NCI-H1436 (cell line): Measurements from ENCODE around the gene NET1.
"Not testable (repeated sequence)": the region's sequence is repeated elsewhere in the genome, so short reads cannot be mapped to it uniquely, and the experiment has no call there.

ENCODE experiments used
- DNase-seq: peaks from one replicate; lab custom pipeline; 2025; lab: John Stamatoyannopoulos, UW

The NET1 gene

DNA sequence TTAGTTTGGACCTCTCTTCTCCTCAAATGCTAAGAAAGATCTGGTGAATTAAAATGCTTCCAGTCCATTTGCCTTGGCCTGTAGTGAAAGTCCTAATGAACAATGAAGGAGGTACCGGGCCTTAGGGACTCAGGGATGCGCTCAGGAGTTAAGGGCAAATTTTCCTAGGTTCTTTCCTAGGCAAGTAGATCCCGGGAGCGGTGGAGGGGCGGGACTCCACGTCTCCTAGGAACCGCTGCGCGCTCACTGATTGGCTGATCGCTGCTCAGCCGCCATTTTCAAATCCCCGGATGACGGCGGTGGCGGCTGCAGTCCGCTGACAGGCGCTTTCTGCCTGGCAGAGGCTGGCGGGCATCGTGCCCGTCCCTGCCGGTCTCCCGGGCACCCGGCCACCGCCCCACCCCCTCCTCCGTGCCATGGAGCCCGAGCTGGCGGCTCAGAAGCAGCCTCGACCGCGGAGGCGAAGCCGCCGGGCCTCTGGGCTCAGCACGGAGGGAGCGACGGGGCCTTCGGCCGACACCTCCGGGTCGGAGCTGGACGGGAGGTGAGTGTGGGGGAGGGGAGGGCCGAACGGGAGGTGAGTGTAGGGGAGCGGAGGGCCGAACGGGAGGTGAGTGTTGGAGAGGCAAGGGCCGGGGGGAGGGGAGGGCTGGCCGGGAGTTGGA lies at the start of gene NET1:
Gene NET1 (plus strand): TSS at position 281 of the 665 bp plus-strand sequence. CDS start 136 bp downstream, at position 417.
- DNase-seq, result peak; percentile 81

GRCh38 chr10:5362873-5363272 lies 49.5 kb upstream of the NET1 start:
- no peak for DNase-seq

GRCh38 chr10:5364374-5364773 lies 48.0 kb upstream of the NET1 start:
- no peak for DNase-seq

DNA sequence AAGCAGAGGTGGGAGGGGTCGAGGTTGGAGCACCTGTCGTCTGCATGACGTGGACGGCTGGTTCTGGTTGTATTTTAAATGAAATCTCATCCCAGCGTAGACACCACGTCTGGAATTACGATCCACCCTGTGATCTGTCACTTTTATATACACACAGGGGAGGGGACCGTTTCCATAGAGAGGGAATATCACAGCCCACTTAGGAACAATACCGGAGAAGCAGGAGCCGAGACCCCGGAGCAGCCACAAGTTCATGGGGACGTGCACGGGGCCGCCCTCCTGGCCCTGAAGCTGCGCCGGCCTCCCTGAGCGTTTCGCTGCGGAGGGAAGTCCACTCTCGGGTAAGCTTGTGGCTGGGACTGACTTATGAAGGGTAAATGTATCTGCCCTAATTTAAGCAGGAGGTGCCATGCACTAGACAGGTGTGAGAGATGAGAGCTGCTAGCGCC lies 47.4 kb upstream of the NET1 start, which contains the start of gene UCN3:
Gene UCN3 (plus strand): TSS at position 77 of the 449 bp plus-strand sequence. CDS start 8,755 bp downstream, outside the sequence.
- peak; percentile 27 for DNase-seq

GRCh38 chr10:5365928-5366327 lies 46.4 kb upstream of the NET1 start:
- DNase-seq, result no peak

DNA sequence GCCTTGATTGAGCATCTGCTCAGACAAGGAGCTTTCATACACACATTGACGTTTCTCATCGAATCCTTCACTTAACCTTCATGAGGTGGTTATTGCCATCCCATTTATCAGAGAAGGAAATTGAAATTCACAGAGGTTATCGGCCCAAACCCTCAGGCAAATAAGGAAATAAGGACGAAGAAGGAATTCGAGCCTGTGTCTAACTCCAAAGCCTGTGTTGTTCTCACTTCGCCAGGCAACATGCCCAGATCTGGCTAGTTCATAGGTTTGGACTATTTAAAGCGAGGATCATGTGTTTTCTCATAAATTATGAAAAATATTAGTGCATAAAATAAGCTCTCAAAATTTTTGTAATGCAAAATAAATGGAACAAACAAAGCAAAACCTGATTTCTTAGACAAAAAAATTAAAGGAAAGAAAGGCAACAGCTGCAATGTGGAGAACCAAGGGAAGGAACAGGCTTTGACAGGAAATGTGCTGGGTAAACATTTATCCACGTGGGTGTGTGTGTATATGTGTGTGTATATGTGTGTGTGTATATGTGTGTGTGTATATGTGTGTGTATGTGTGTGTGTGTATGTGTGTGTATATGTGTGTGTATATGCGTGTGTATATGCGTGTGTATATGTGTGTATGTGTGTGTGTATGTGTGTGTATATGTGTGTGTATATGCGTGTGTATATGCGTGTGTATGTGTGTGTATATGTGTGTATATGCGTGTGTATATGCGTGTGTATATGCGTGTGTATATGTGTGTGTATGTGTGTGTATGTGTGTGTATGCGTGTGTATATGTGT lies 42.8 kb upstream of the NET1 start:
- DNase-seq, result no peak

GRCh38 chr10:5370493-5371352 lies 41.6 kb upstream of the NET1 start:
- no peak for DNase-seq

DNA sequence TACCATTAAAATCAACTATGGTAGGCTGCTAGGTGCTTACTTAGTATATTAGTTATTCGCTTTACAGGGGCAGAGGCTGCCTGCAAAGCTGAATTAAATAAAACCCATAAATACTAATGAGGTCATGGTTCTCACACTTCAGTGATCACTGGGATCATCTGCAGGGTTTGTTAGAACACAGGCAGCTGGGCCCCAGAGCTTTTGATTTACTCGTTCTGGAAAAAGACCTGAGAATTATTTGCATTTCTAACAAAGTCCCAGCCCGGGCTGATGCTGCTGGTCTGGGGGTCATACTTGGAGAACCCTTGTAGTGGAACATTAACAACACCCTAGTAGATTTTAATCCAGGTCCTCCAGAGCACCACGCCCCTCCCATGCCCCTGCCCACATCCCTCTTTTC lies 39.0 kb upstream of the NET1 start:
- DNase-seq, result no peak

- DNase-seq, result no peak
These were observed 38.3 kb upstream of the NET1 start for GRCh38 chr10:5373891-5374611.

DNA sequence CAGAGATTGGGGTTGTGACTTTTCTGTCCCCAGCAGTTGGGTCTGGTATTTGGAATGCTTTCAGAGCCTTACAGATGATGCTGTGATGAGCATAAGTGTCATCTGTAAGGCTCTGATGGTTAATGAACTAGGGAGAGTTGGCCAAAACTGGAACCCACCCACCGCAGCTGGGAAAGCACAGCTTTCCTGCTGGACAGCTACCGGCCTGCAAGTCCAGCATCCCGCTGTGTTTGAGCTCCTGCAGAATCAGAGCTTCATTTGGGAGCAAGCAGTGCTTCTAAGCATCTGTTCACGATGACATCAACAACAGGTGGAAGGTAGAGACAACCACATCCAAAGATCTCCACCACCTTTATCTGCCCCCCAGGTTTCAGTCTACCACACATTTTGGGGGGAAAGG lies 35.9 kb upstream of the NET1 start:
- DNase-seq, result no peak

DNA sequence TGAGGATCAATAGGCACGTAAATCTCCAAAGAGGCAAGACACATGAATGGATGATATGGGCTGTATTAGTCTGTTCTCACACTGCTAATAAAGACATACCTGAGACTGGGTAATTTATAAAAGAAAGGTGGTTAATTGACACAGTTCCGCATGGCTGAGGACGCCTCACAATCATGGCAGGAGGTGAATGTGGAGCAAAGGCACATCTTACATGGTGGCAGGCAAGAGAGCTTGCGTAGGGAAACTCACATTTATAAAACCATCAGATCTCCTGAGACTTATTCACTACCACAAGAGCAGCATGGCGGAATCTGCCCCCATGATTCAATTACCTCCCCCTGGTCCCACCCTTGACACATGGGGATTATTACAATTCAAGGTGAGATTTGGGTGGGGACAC lies 33.2 kb upstream of the NET1 start:
- not testable (repeated sequence) for DNase-seq

DNA sequence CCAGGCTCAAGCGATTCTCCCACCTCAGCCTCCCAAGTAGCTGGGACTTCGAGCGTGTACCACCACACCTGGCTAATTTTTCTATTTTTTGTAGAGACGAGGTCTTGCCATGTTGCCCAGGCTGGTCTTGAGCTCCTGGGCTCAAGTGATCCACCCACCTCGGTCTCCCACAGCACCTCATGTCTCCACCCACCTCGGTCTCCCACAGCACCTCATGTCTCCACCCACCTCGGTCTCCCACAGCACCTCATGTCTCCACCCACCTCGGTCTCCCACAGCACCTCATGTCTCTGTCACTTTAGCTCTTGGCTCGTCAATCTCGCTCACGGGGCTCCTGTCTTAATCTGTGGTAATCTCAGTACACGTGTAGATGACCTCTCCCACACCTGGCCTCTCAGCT lies 32.0 kb upstream of the NET1 start:
- not testable (repeated sequence) for DNase-seq

DNA sequence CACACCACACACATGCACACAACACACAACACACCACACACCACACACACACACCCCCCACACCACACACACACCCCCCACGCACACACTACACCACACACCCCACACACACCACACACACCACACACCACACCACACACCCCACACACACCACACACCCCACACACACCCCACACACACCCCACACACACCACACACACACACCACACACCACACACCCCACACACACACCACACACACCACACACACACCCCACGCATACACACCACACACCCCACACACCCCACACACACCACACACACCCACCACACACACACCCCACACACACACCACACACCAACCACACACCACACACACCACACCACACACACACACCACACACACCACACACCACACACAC lies 31.2 kb upstream of the NET1 start:
- no peak for DNase-seq

DNA sequence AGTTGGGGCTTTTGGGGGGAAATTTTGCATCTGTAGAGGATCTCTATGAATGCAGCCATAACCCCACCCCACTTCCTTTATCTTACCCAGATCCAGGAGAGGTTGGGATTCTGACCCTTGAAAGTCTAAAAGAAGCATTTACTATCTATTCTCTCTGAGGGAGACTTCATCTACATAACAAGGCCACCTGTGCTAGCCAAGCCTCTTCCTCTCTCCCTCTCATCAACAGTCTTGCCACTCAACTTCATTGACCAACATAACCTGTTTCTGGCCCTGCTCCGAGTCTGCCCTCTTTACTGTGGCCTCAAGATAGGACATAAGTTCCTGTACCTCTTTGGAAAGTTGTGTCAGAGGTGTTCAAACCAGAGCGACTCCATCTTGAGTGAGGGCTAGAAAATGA lies 27.1 kb upstream of the NET1 start:
- no peak for DNase-seq

GRCh38 chr10:5387169-5387568 lies 25.2 kb upstream of the NET1 start:
- no peak for DNase-seq

GRCh38 chr10:5390607-5391205 lies 21.7 kb upstream of the NET1 start:
- no peak for DNase-seq

GRCh38 chr10:5391790-5392189 lies 20.6 kb upstream of the NET1 start:
- DNase-seq, result no peak

DNA sequence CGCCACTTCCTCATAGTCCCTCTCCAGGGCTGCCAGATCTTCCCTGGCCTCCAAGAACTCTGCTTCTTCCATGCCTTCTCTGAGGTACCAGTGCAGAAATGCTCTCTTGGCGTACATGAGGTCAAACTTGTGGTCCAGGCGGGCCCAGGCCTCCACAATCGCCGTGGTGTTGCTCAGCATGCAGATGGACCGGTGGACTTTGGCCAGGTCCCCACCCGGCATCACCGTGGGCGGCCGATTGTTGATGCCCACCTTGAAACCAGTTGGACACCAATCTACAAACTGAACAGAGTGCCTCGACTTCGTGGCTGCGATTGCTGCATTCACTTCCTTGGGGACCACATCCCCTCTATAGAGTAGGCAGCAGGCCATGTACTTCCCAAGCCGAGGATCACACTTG lies 18.8 kb upstream of the NET1 start:
- DNase-seq, result no peak

- no peak for DNase-seq
These were observed 17.2 kb upstream of the NET1 start for GRCh38 chr10:5395168-5395567.

GRCh38 chr10:5396556-5397300 lies 15.6 kb upstream of the NET1 start:
- DNase-seq, result no peak

GRCh38 chr10:5399332-5399731 lies 13.0 kb upstream of the NET1 start:
- no peak for DNase-seq
